Measurements from ENCODE around the gene CLDN3. TPM values are rescaled to one million over a fixed set of nuclear protein-coding genes. Genes with fewer than 3 reads are reported as not detected.
A peak's percentile ranks its signal among the peaks of the same experiment; 100 is the strongest.

The CLDN3 gene
- total RNA-seq, 1 experiment from 2014 or later, result 16.5 TPM

GRCh38 chr7:73741600-73741999 is 28.5 kb downstream of the CLDN3 start:
- Histone ChIP-seq H3K9me3 (ENCODE audit: control insufficient read depth, low read depth, low read length) (no peaks in the 10 kb centered on the region), H2AK5ac (ENCODE audit: insufficient read length, low read length) (no peak overlapping the region), H2BK5ac (ENCODE audit: insufficient read length, low read length) (no peak overlapping the region), H4K5ac (ENCODE audit: insufficient read length, low read depth, low read length) (no peak overlapping the region), H2AFZ (ENCODE audit: low read length) (no peak overlapping the region), H4K8ac (replicated peaks; ENCODE audit: insufficient read length, low read depth, low read length) (no peak overlapping the region), H4K20me1 (ENCODE audit: control insufficient read depth, insufficient read depth, insufficient read length) (no peaks in the 10 kb centered on the region), H3K4ac (ENCODE audit: low read depth, low read length) (peak overlapping the region; percentile 85), H3K79me1 (ENCODE audit: insufficient read depth, low read depth, low read length, poor library complexity, severe bottlenecking) (no peaks in the 10 kb centered on the region), H2BK20ac (ENCODE audit: low read depth, low read length, poor library complexity, severe bottlenecking) (peak overlapping the region; percentile 27), H3K56ac (ENCODE audit: insufficient read length, low read depth, low read length) (no peak overlapping the region), H3T11ph (ENCODE audit: low read length) (peak overlapping the region; percentile 47), H3K4me2 (ENCODE audit: insufficient read depth, insufficient read length, low read length) (no peak overlapping the region), H2BK120ac (ENCODE audit: low read depth, low read length, poor library complexity, severe bottlenecking) (peak overlapping the region; percentile 64), H2BK12ac (ENCODE audit: insufficient read length, low read depth, low read length) (peak overlapping the region; percentile 92), H3K79me2 (ENCODE audit: insufficient read depth, low read length) (no peaks in the 10 kb centered on the region), H3K14ac (ENCODE audit: insufficient read depth, low read length) (peak overlapping the region; percentile 96; the same call in 1 of the 2 replicates), H3K23me2 (ENCODE audit: insufficient read length, low read depth, low read length, poor library complexity, severe bottlenecking) (peaks cover 10% of the 10 kb centered on the region), H3K23ac (ENCODE audit: insufficient read length, low read depth, low read length) (no peak overlapping the region), H3K18ac (ENCODE audit: insufficient read length, low read depth, low read length) (peak overlapping the region; percentile 98), H2BK15ac (ENCODE audit: low read depth, low read length) (no peak overlapping the region), H3K27ac (ENCODE audit: insufficient read length, low read depth, low read length) (no peak overlapping the region), H3K27me3 (ENCODE audit: insufficient read depth, low read length) (no peaks in the 10 kb centered on the region; the same call in 1 of the 2 replicates), H4K91ac (ENCODE audit: insufficient read length, low read depth, low read length) (peak overlapping the region; percentile 93), H3K9ac (ENCODE audit: extremely low read depth, insufficient read length, low read length) (no peak overlapping the region), H3K4me1 (ENCODE audit: insufficient read depth, low read length) (peaks cover 8% of the 10 kb centered on the region; the same call in 1 of the 2 replicates)
- peaks cover 36 to 47% of the 10 kb centered on the region in 2 experiments for H3K4me1 Mint-ChIP-seq
- peak overlapping the region; percentile 93 to 100 (median 99); a peak in 6 of 7 replicates for H3K27ac Mint-ChIP-seq
- DNase-seq, result peak; percentile 72
- peaks cover 0 to 2% of the 10 kb centered on the region in 2 experiments; a peak in 1 of 5 replicates for H3K9me3 Mint-ChIP-seq
- no CpG with 5 or more reads among the region's 5 CpGs for WGBS (ENCODE audit: extremely low coverage, insufficient read length, low lambda C conversion rate)
- H3K4me3 Mint-ChIP-seq, result peak overlapping the region; percentile 37 to 67
- peaks cover 15% of the 10 kb centered on the region for H3K27me3 Mint-ChIP-seq (ENCODE audit: low read depth)
- peaks cover 0 to 13% (median 7%) of the 10 kb centered on the region in 3 experiments; a peak in 6 of 7 replicates for H3K36me3 Mint-ChIP-seq (ENCODE audit: insufficient read depth in 1 of 3, low read depth in 3 of 3)
- TF ChIP-seq CTCF (conservative IDR thresholded peaks at IDR 0.05), result no peak
